Upper lobe of right lung (tissue), 1 donor: Measurements from ENCODE around the gene FBXL14. TPM values are rescaled to one million over a fixed set of nuclear protein-coding genes. Genes with fewer than 3 reads are reported as not detected.

Experiments used
- ATAC-seq: fragments of 200-7000 bp; cut with Tn5 transposase; one replicate; pipeline ENCODE4 v1.9.1; 2020; ENCODE audit warnings: mild to moderate bottlenecking, moderate library complexity
- DNase-seq: peaks from one replicate; pipeline ENCODE4 v3.0.0-alpha.2; 2020
- H3K27ac ChIP-seq: fragments of 200-600 bp; one replicate; pipeline ENCODE4 v1.8.0; 2022
- H3K27me3 ChIP-seq: fragments of 200-600 bp; one replicate; pipeline ENCODE4 v1.8.0; 2022; ENCODE audit warnings: mild to moderate bottlenecking
- H3K36me3 ChIP-seq: fragments of 200-600 bp; one replicate; pipeline ENCODE4 v1.8.0; 2022
- H3K4me1 ChIP-seq: fragments of 200-600 bp; one replicate; pipeline ENCODE4 v1.8.0; 2022
- H3K4me3 ChIP-seq: fragments of 200-600 bp; one replicate; pipeline ENCODE4 v1.8.0; 2022; ENCODE audit warnings: mild to moderate bottlenecking
- H3K9me3 ChIP-seq: fragments of 200-600 bp; one replicate; pipeline ENCODE4 v1.8.0; 2022
- CTCF ChIP-seq: fragments of 200-600 bp; IDR thresholded peaks from one replicate; pipeline ENCODE4 v1.8.0; 2022; ENCODE audit warnings: antibody characterized with exemption
- intact Hi-C: fragments of 100-400 bp; cut with DNase I; formaldehyde crosslinking; loops from one replicate; pipeline ENCODE4 v1.11.0; 2022
- total RNA-seq: library from RNA; stranded (reverse); fragmentation: NEBNext Ultra II Directional; extraction: Animal tissue kit (Norgen Biotek cat#: 25700); gene quantifications from one replicate; pipeline ENCODE4 v1.2.1, GENCODE V29; 2021
- donor health status: DM: no; HTN: yes; CAD: no; lungs with severe emphysema.

FBXL14 gene
- total RNA-seq, 1 donor from 2014 or later: 17.3 TPM

- DNase-seq (no peak), ATAC-seq (no peak)
- H3K4me3 ChIP-seq: peak overlapping the region; percentile 89
- intact Hi-C loops: no loop called here
- H3K27me3 ChIP-seq: no peaks in the 10 kb centered on the region
- peaks cover 38% of the 10 kb centered on the region for H3K4me1 ChIP-seq
- H3K36me3 ChIP-seq: no peaks in the 10 kb centered on the region
- TF ChIP-seq CTCF: no peak
- H3K9me3 ChIP-seq: no peaks in the 10 kb centered on the region
- no peak overlapping the region for H3K27ac ChIP-seq
Measured at GRCh38 chr12:1590221-1590979, 4.0 kb downstream of the FBXL14 start.

- TF ChIP-seq CTCF: no peak
- Histone ChIP-seq H3K27me3 (no peaks in the 10 kb centered on the region), H3K4me1 (peaks cover 38% of the 10 kb centered on the region), H3K36me3 (no peaks in the 10 kb centered on the region), H3K9me3 (no peaks in the 10 kb centered on the region), H3K27ac (no peak overlapping the region), H3K4me3 (no peak overlapping the region)
- DNase-seq: no peak
- ATAC-seq: no peak
- intact Hi-C loops: no loop called here
Measured at GRCh38 chr12:1588575-1588947, 5.8 kb downstream of the FBXL14 start.

- no peak for TF ChIP-seq CTCF
- intact Hi-C loops: no loop called here
- H3K27me3 ChIP-seq: no peaks in the 10 kb centered on the region
- no peak overlapping the region for H3K27ac ChIP-seq
- H3K36me3 ChIP-seq: no peaks in the 10 kb centered on the region
- ATAC-seq: no peak
- H3K4me3 ChIP-seq: no peak overlapping the region
- no peak for DNase-seq
- no peaks in the 10 kb centered on the region for H3K9me3 ChIP-seq
- peaks cover 33% of the 10 kb centered on the region for H3K4me1 ChIP-seq
Measured at GRCh38 chr12:1587927-1588574, 6.3 kb downstream of the FBXL14 start.

GRCh38 chr12:1584326-1584725 is 10.1 kb downstream of the FBXL14 start:
- no peak overlapping the region for H3K27ac ChIP-seq
- intact Hi-C loops: loop anchor here (5.0 kb wide), 1 partner anchor 467 kb away; no protein-coding TSS in a partner anchor
- H3K4me3 ChIP-seq: no peak overlapping the region
- no peaks in the 10 kb centered on the region for H3K36me3 ChIP-seq
- no peaks in the 10 kb centered on the region for H3K9me3 ChIP-seq
- no peaks in the 10 kb centered on the region for H3K4me1 ChIP-seq
- no peak for TF ChIP-seq CTCF
- no peaks in the 10 kb centered on the region for H3K27me3 ChIP-seq
- no peak for ATAC-seq
- DNase-seq: no peak

- intact Hi-C loops: loop anchor here (5.0 kb wide), 1 partner anchor 466 kb away; no protein-coding TSS in a partner anchor
- DNase-seq: no peak
- H3K36me3 ChIP-seq: no peaks in the 10 kb centered on the region
Measured at GRCh38 chr12:1583421-1584078, 10.8 kb downstream of the FBXL14 start.

More at GRCh38 chr12:1583421-1584078, 10.8 kb downstream of the FBXL14 start:
- Histone ChIP-seq H3K9me3 (no peaks in the 10 kb centered on the region), H3K4me1 (no peaks in the 10 kb centered on the region), H3K27ac (no peak overlapping the region), H3K4me3 (no peak overlapping the region), H3K27me3 (no peaks in the 10 kb centered on the region)
- peak; percentile 90 for TF ChIP-seq CTCF
- peak; percentile 95 for ATAC-seq
